NCI-H2081 treated with DMSO at 0.1 percent for 48 hours (cell line): Measurements from ENCODE around the gene ST3GAL3.

ENCODE experiments used
- DNase-seq: peaks from one replicate; lab custom pipeline; 2025; lab: John Stamatoyannopoulos, UW

The ST3GAL3 gene

GRCh38 chr1:43707190-43708001 is at the start of gene ST3GAL3:
Gene ST3GAL3, plus strand, starts transcription at chr1:43707536. Its CDS starts 28,727 bp downstream, at chr1:43736263.
- peak; percentile 74 for DNase-seq

- DNase-seq = no peak
Observed at GRCh38 chr1:43659212-43660166, 47.8 kb upstream of the ST3GAL3 start.

- no peak for DNase-seq
Observed at GRCh38 chr1:43660355-43660754, 47.0 kb upstream of the ST3GAL3 start.

GRCh38 chr1:43664369-43664768 is 43.0 kb upstream of the ST3GAL3 start:
- DNase-seq = no peak

- DNase-seq = no peak
Observed at GRCh38 chr1:43666608-43667007, 40.7 kb upstream of the ST3GAL3 start.

GRCh38 chr1:43668956-43669355 is 38.4 kb upstream of the ST3GAL3 start:
- DNase-seq = no peak

- DNase-seq = no peak
Observed at GRCh38 chr1:43669878-43670277, 37.5 kb upstream of the ST3GAL3 start.

- DNase-seq = no peak
Observed at GRCh38 chr1:43671193-43671592, 36.1 kb upstream of the ST3GAL3 start.

- DNase-seq = no peak
Observed at GRCh38 chr1:43671626-43672330, 35.6 kb upstream of the ST3GAL3 start.

- DNase-seq = no peak
Observed at GRCh38 chr1:43673261-43673660, 34.1 kb upstream of the ST3GAL3 start.

- no peak for DNase-seq
Observed at GRCh38 chr1:43678940-43679339, 28.4 kb upstream of the ST3GAL3 start.

GRCh38 chr1:43683560-43683959 is 23.8 kb upstream of the ST3GAL3 start:
- DNase-seq = no peak

- no peak for DNase-seq
Observed at GRCh38 chr1:43686801-43687200, 20.5 kb upstream of the ST3GAL3 start.

- no peak for DNase-seq
Observed at GRCh38 chr1:43687301-43688108, 19.8 kb upstream of the ST3GAL3 start.

GRCh38 chr1:43688109-43688387 is 19.3 kb upstream of the ST3GAL3 start:
- DNase-seq = no peak

- DNase-seq = no peak
Observed at GRCh38 chr1:43688594-43689000, 18.7 kb upstream of the ST3GAL3 start.

GRCh38 chr1:43689289-43689688 is 18.0 kb upstream of the ST3GAL3 start:
- no peak for DNase-seq

- DNase-seq = no peak
Observed at GRCh38 chr1:43691871-43692815, 15.2 kb upstream of the ST3GAL3 start.

GRCh38 chr1:43693371-43693770 is 14.0 kb upstream of the ST3GAL3 start:
- no peak for DNase-seq

GRCh38 chr1:43699281-43699680 is 8.1 kb upstream of the ST3GAL3 start:
- no peak for DNase-seq
